ENCODE data around the gene PCBP3.

GRCh38 chr21:45966791-45967394, 323.4 kb downstream of the PCBP3 start:
- TF ChIP-seq POLR2A (IDR thresholded peaks at IDR 0.05; ENCODE audit: extremely low read depth, insufficient read length): no peak
- TF ChIP-seq CTCF (IDR thresholded peaks at IDR 0.05; ENCODE audit: low read depth, low read length): no peak
- TF ChIP-seq MYC (IDR thresholded peaks at IDR 0.05; ENCODE audit: low read depth, low read length): no peak
- TF ChIP-seq MAX (IDR thresholded peaks at IDR 0.05; ENCODE audit: low read depth, low read length): no peak
